Karpas-422 (cell line): Measurements from ENCODE around the gene APAF1. TPM values are rescaled to one million over a fixed set of nuclear protein-coding genes. Genes with fewer than 3 reads are reported as not detected.
A peak's percentile ranks its signal among the peaks of the same experiment; 100 is the strongest.
"Not testable (repeated sequence)": the region's sequence is repeated elsewhere in the genome, so short reads cannot be mapped to it uniquely, and the experiment has no call there.

ENCODE experiments used
- DNase-seq: peaks from one replicate; pipeline ENCODE4 v3.0.0-alpha.2; 2015
- H2AFZ ChIP-seq: fragments of 200-600 bp; sonication (generic); 2 replicates; pipeline ENCODE4 v1.6.1; 2014; ENCODE audit warnings: antibody characterized with exemption, low read length, mixed read lengths
- H3K27ac ChIP-seq: fragments of 200-600 bp; sonication (generic); 2 replicates; pipeline ENCODE4 v1.5.1; 2014; ENCODE audit warnings: mild to moderate bottlenecking, low read length, moderate library complexity
- H3K27me3 ChIP-seq: fragments of 200-600 bp; sonication (generic); 2 replicates; pipeline ENCODE4 v1.6.1; 2014; ENCODE audit warnings: low read length, mixed read lengths
- H3K36me3 ChIP-seq: fragments of 200-600 bp; sonication (generic); 2 replicates; pipeline ENCODE4 v1.6.1; 2014; ENCODE audit warnings: low read length, mixed read lengths; ENCODE audit not compliant: insufficient read depth
- H3K4me1 ChIP-seq: fragments of 200-600 bp; sonication (generic); 2 replicates; pipeline ENCODE4 v1.6.1; 2014; ENCODE audit warnings: mild to moderate bottlenecking, low read length, mixed read lengths
- H3K4me2 ChIP-seq: fragments of 200-600 bp; sonication (generic); 2 replicates; pipeline ENCODE4 v1.6.1; 2014; ENCODE audit warnings: low read length, low read depth, mild to moderate bottlenecking; ENCODE audit not compliant: poor library complexity, severe bottlenecking
- H3K4me3 ChIP-seq: fragments of 200-600 bp; sonication (generic); 2 replicates; pipeline ENCODE4 v1.5.1; 2014; ENCODE audit warnings: mild to moderate bottlenecking, antibody characterized with exemption, low read length, mixed read lengths
- H3K79me2 ChIP-seq: fragments of 200-600 bp; sonication (generic); 2 replicates; pipeline ENCODE4 v1.6.1; 2014; ENCODE audit warnings: mild to moderate bottlenecking, low read length, mixed read lengths
- H3K9ac ChIP-seq: fragments of 200-600 bp; sonication (generic); 2 replicates; pipeline ENCODE4 v1.6.0; 2014; ENCODE audit warnings: low read length
- H3K9me2 ChIP-seq: fragments of 200-600 bp; sonication (generic), shearing (Covaris generic); replicated peaks from 2 replicates; pipeline ENCODE4 v1.6.0; 2014; ENCODE audit warnings: mild to moderate bottlenecking, low read length, moderate library complexity; ENCODE audit not compliant: insufficient read depth
- H3K9me3 ChIP-seq: fragments of 300-700, 200-600 bp; sonication (generic); 2 replicates; pipeline ENCODE4 v1.6.1; 2014; ENCODE audit warnings: low read length, mixed read lengths
- H4K20me1 ChIP-seq: fragments of 200-600 bp; sonication (generic); 2 replicates; pipeline ENCODE4 v1.6.1; 2014; ENCODE audit warnings: mild to moderate bottlenecking, antibody characterized with exemption, low read length, low read depth; ENCODE audit not compliant: insufficient read depth
- total RNA-seq: library from RNA; depleted of rRNA; stranded (reverse); fragments of >200 nt; shearing (Covaris generic); gene quantifications from 2 replicates; pipeline ENCODE4 v1.2.3, GENCODE V29; 2014; ENCODE audit warnings: low replicate concordance

APAF1 gene
- total RNA-seq, 1 experiment from 2014 or later, result 63.3 TPM

DNA sequence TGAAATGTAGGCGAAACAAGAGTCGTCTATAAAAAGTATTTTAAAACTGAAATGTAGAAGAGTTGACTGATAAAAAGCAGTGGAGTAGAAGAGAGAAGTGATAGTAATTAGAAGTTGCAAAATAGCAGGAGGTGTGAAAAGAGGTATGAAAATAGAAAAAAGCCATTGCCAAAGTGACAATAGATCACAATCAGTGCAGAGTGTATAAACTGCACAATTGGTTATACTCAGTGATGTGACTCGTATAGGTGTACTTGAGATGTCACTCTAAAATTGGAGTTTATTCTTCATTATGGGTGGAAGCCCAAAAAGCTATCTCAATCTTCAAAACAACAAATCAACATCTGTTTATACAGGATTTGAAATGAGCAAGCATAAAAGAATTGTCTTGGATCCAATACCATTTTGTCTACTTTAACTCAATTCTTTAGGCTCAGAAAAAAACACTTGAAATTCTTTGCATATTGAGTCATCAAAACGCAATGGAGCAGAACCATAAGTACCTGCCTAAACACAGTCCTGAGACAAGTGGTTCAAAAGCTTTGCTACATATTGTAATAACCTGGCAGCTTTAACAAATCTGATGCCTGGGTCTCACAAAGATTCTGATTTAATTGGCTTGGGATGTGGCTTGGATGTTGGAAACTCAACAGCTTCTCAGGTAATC lies 9.3 kb upstream of the APAF1 start:
- H3K4me2 ChIP-seq, result peak overlapping the region; percentile 66
- no peaks in the 10 kb centered on the region for H3K9me2 ChIP-seq
- peak; percentile 77 for DNase-seq
- peak overlapping the region; percentile 70 for H3K27ac ChIP-seq
- H3K79me2 ChIP-seq, result peaks cover 84% of the 10 kb centered on the region
- peak overlapping the region; percentile 37 for H3K9ac ChIP-seq
- H2AFZ ChIP-seq, result no peak overlapping the region
- H3K4me1 ChIP-seq, result peaks cover 47% of the 10 kb centered on the region
- no peaks in the 10 kb centered on the region for H4K20me1 ChIP-seq
- H3K27me3 ChIP-seq, result no peaks in the 10 kb centered on the region
- H3K36me3 ChIP-seq, result peaks cover 19% of the 10 kb centered on the region
- peak overlapping the region; percentile 9; the same call in 1 of the 2 replicates for H3K4me3 ChIP-seq
- H3K9me3 ChIP-seq, result no peaks in the 10 kb centered on the region

DNA sequence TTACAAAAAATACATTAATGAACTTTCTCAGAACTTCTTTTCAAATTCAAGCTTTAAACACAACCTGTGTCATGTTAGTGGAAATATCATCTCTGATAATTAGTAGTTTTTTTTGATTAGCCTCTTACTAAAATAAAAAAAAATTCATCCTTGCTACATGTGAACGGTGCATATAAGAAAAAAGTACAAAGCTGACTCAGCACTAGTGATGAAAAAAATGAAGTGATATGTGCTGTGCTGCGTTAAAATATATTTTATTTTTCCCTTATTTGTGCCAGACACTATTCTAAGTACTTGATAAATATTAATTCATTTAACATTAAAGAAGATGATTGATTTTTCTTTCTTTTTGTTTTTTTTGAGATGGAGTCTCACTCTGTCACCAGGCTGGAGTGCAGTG lies 8.0 kb upstream of the APAF1 start:
- peaks cover 95% of the 10 kb centered on the region for H3K79me2 ChIP-seq
- peak overlapping the region; percentile 66 for H3K4me2 ChIP-seq

DNA sequence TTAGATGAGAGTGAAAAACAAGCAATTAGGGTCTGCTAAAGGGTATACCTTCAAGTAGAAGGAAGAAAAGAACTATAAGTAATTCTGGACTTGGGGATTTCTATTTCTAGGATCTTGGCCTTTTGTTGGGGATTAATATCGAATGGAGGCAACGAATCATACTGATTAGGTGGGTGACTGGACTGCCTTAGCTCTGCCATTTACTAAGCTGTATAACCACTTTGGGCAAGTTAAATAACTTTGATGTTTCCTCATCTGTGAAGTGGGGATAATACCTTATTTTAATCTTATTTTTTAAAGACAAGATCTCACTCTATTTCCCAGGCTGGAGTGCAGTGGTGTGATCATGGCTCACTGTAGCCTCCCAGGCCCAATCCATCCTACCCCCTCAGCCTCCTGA lies 7.1 kb upstream of the APAF1 start:
- H3K9me2 ChIP-seq, result no peaks in the 10 kb centered on the region
- peaks cover 97% of the 10 kb centered on the region for H3K79me2 ChIP-seq
- H3K36me3 ChIP-seq, result peaks cover 19% of the 10 kb centered on the region
- H3K27me3 ChIP-seq, result no peaks in the 10 kb centered on the region
- H4K20me1 ChIP-seq, result no peaks in the 10 kb centered on the region
- no peak for DNase-seq
- no peak overlapping the region for H2AFZ ChIP-seq
- peaks cover 60% of the 10 kb centered on the region for H3K4me1 ChIP-seq
- H3K4me2 ChIP-seq, result peak overlapping the region; percentile 36
- H3K27ac ChIP-seq, result peak overlapping the region; percentile 5; the same call in 1 of the 2 replicates
- no peak overlapping the region for H3K4me3 ChIP-seq
- H3K9me3 ChIP-seq, result no peaks in the 10 kb centered on the region
- H3K9ac ChIP-seq, result no peak overlapping the region

More for the DNA sequence above, 8.0 kb upstream of the APAF1 start:
- Histone ChIP-seq H3K27ac (peak overlapping the region; percentile 70), H3K9me2 (no peaks in the 10 kb centered on the region), H3K4me1 (peaks cover 51% of the 10 kb centered on the region), H3K27me3 (no peaks in the 10 kb centered on the region), H3K4me3 (peak overlapping the region; percentile 9), H3K36me3 (peaks cover 25% of the 10 kb centered on the region), H2AFZ (no peak overlapping the region), H3K9me3 (no peaks in the 10 kb centered on the region), H3K9ac (peak overlapping the region; percentile 37; the same call in 1 of the 2 replicates), H4K20me1 (no peaks in the 10 kb centered on the region)
- DNase-seq, result no peak

DNA sequence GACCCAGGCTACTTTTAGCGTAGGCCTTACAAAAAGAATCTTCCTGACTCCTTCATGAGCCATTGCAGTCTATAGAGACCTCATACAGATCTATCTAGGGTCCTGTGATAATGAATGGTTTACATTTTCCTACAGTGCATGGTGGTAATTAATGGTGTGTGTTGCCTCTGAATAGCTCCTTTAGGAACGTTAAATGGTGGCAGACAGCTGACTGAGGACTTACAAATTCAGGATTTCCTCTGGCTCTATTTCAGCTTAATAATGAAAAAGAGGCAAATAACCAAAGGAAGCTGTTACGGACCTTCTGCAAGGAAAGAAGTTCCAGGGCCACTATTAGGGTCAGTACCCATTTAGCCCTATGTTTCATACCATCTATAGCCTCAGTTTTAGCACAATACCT lies 5.6 kb upstream of the APAF1 start:
- peak overlapping the region; percentile 11; the same call in 1 of the 2 replicates for H3K27ac ChIP-seq
- H3K9me2 ChIP-seq, result no peaks in the 10 kb centered on the region
- peaks cover 65% of the 10 kb centered on the region for H3K4me1 ChIP-seq
- no peak overlapping the region for H3K9ac ChIP-seq
- no peak overlapping the region for H3K4me2 ChIP-seq
- H3K27me3 ChIP-seq, result no peaks in the 10 kb centered on the region
- no peaks in the 10 kb centered on the region for H3K9me3 ChIP-seq
- no peak for DNase-seq
- H3K4me3 ChIP-seq, result no peak overlapping the region
- peaks cover 8% of the 10 kb centered on the region; the same call in 1 of the 2 replicates for H3K36me3 ChIP-seq
- no peaks in the 10 kb centered on the region for H4K20me1 ChIP-seq
- no peak overlapping the region for H2AFZ ChIP-seq
- H3K79me2 ChIP-seq, result peaks cover 98% of the 10 kb centered on the region

DNA sequence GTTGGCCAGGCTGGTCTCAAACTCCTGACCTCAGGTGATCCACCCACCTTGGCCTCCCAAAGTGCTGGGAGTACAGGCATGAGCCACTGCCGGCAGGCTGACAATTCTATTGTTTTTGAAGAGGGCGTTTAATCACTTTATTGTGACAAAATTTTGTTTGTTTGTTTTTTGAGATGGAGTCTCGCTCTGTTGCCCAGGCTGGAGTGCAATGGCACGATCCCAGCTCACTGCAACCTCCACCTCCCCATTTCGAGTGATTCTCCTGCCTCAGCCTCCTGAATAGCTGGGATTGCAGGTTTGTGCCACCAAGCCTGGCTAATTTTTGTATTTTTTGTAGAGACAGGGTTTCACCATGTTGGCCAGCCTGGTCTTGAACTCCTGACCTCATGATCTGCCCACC lies 2.3 kb upstream of the APAF1 start:
- Histone ChIP-seq H3K4me3 (peak overlapping the region; percentile 84), H3K9ac (peak overlapping the region; percentile 96)
- DNase-seq, result not testable (repeated sequence)

DNA sequence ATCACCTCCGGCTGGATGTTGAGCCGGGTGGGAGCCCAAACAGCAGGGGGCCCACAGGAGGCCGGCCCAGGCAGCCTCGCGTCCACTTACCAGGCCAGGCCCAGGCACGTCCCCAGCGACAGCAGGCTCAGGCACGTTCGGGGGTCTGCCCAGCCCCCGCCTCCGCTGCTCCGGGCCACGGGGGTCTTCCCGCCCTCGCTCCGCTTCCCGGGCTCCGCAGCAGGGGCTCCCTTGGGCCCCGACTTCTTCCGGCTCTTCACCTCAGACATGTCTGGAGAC lies 718 bp upstream of the APAF1 start:
- Histone ChIP-seq H3K4me1 (peaks cover 48% of the 10 kb centered on the region), H3K36me3 (peaks cover 25% of the 10 kb centered on the region; the same call in 1 of the 2 replicates), H3K79me2 (peaks cover 93% of the 10 kb centered on the region), H3K4me2 (peak overlapping the region; percentile 79), H3K9me2 (no peaks in the 10 kb centered on the region), H3K9me3 (no peaks in the 10 kb centered on the region), H2AFZ (peak overlapping the region; percentile 73; the same call in 1 of the 2 replicates), H3K27me3 (no peaks in the 10 kb centered on the region), H3K9ac (peak overlapping the region; percentile 96), H4K20me1 (no peaks in the 10 kb centered on the region), H3K27ac (peak overlapping the region; percentile 83), H3K4me3 (peak overlapping the region; percentile 84)
- DNase-seq, result no peak

More for the DNA sequence above, 2.3 kb upstream of the APAF1 start:
- Histone ChIP-seq H3K4me2 (peak overlapping the region; percentile 79), H3K79me2 (peaks cover 95% of the 10 kb centered on the region), H3K4me1 (peaks cover 51% of the 10 kb centered on the region)
- H3K27me3 ChIP-seq, H2AFZ ChIP-seq, H3K9me2 ChIP-seq, H4K20me1 ChIP-seq, H3K9me3 ChIP-seq, H3K36me3 ChIP-seq, H3K27ac ChIP-seq: not testable (repeated sequence)

DNA sequence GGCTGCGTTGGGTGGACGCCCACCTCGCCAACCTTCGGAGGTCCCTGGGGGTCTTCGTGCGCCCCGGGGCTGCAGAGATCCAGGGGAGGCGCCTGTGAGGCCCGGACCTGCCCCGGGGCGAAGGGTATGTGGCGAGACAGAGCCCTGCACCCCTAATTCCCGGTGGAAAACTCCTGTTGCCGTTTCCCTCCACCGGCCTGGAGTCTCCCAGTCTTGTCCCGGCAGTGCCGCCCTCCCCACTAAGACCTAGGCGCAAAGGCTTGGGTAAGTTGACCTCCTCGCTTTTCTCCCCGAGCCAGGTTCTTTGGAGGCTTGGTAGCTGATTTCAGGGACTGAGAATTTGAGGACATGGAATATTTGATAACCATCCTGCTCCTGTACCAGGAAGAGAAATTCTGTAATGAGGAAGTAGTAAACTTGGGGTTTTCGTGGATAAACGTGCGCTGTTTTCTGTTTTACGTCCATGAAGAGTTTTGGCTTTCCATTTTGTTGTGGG lies 530 bp downstream of the APAF1 start:
- peak overlapping the region; percentile 96 for H3K9ac ChIP-seq
- peak overlapping the region; percentile 66 for H2AFZ ChIP-seq
- DNase-seq, result peak; percentile 61
- H3K27ac ChIP-seq, result peak overlapping the region; percentile 58
- H3K4me2 ChIP-seq, result peak overlapping the region; percentile 88
- H4K20me1 ChIP-seq, result no peaks in the 10 kb centered on the region
- H3K36me3 ChIP-seq, result peaks cover 33% of the 10 kb centered on the region; the same call in 1 of the 2 replicates
- H3K27me3 ChIP-seq, result no peaks in the 10 kb centered on the region
- no peaks in the 10 kb centered on the region for H3K9me3 ChIP-seq
- peaks cover 82% of the 10 kb centered on the region for H3K79me2 ChIP-seq
- H3K4me3 ChIP-seq, result peak overlapping the region; percentile 84
- H3K4me1 ChIP-seq, result peaks cover 44% of the 10 kb centered on the region
- H3K9me2 ChIP-seq, result no peaks in the 10 kb centered on the region

DNA sequence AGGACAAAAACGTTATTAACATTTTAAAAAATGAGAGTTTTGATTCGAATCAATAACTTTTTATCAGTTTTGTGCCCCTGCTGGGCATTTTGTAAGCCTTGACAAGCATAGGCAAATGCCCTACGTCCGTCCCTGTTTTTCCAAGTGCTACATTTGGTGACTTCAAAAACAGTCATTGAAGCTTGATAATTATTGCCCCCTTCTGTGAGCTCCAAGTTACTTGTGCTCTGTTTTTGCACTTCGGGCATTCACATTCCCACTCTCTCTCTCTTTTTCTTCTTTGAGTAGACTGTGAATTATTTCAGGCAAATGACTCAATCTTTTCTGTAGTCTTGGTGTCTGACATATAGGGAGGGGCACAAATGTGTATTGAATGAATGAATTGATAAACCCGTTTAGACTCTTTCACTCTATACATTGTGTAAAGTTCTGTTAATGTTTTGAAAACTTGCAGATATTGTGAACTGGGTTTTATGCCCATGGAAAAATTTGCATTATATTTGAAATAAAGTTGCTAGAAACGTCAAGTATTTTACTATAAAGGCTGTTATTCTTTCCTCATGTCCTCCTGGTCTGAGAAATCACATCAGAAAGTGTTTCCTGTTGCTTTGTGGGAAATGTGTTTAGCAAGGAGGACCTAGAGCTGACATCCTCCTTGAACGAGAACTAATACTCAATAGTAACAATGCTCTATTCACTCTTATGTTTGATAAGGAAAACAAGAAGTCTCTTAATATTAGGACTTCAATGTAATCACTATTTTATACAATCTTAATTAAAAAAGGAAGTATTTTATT lies 1.4 kb downstream of the APAF1 start:
- Histone ChIP-seq H3K9ac (peak overlapping the region; percentile 96), H2AFZ (no peak overlapping the region), H3K79me2 (peaks cover 81% of the 10 kb centered on the region), H3K9me3 (no peaks in the 10 kb centered on the region), H3K36me3 (peaks cover 38% of the 10 kb centered on the region; the same call in 1 of the 2 replicates), H3K4me3 (peak overlapping the region; percentile 84), H3K27me3 (no peaks in the 10 kb centered on the region), H4K20me1 (no peaks in the 10 kb centered on the region), H3K4me1 (peaks cover 44% of the 10 kb centered on the region), H3K4me2 (peak overlapping the region; percentile 88), H3K9me2 (no peaks in the 10 kb centered on the region), H3K27ac (peak overlapping the region; percentile 58)
- DNase-seq, result peak; percentile 46
